Skeletal muscle tissue (tissue), 4 donors: ENCODE results near the gene RBKS. TPM values are rescaled to one million over a fixed set of nuclear protein-coding genes. Genes with fewer than 3 reads are reported as not detected.

ENCODE experiments used
- H3K27ac ChIP-seq: one replicate; pipeline ENCODE4 v1.7.0; 2013; ENCODE audit warnings: mild to moderate bottlenecking, low read depth, low read length, inconsistent platforms
- H3K27me3 ChIP-seq, 3 donors: one replicate each; pipeline ENCODE4 v1.7.0; 2013; ENCODE audit warnings: low read length in 3 of 3; ENCODE audit not compliant: control insufficient read depth in 3 of 3, insufficient read depth in 3 of 3
- H3K36me3 ChIP-seq, 3 donors: one replicate each; pipeline ENCODE4 v1.7.0; 2013; ENCODE audit warnings: low read length in 3 of 3; ENCODE audit not compliant: control insufficient read depth in 3 of 3, insufficient read depth in 3 of 3
- H3K4me1 ChIP-seq, 3 donors: one replicate each; pipeline ENCODE4 v1.7.0; 2013; ENCODE audit warnings: low read length in 3 of 3, mild to moderate bottlenecking in 3 of 3; ENCODE audit not compliant: control insufficient read depth in 3 of 3, insufficient read depth in 3 of 3
- H3K4me3 ChIP-seq, 3 donors: one replicate each; pipeline ENCODE4 v1.7.0; 2013; ENCODE audit warnings: low read length in 3 of 3
- H3K9ac ChIP-seq, 3 donors: one replicate each; pipeline ENCODE4 v1.7.0; 2013; ENCODE audit warnings: low read length in 3 of 3, mild to moderate bottlenecking in 3 of 3, moderate library complexity in 2 of 3, low read depth in 1 of 3
- H3K9me3 ChIP-seq, 3 donors: one replicate each; pipeline ENCODE4 v1.7.0; 2013; ENCODE audit warnings: low read length in 3 of 3; ENCODE audit not compliant: control insufficient read depth in 3 of 3
- total RNA-seq: library from RNA; depleted of rRNA; stranded (reverse); fragments of >200 nt; gene quantifications from one replicate; pipeline ENCODE4 v1.2.3, GENCODE V29; 2014
- donor health status: Osteomylitis.

Gene RBKS
- total RNA-seq, 1 donor from 2014 or later = 2.1 TPM

DNA sequence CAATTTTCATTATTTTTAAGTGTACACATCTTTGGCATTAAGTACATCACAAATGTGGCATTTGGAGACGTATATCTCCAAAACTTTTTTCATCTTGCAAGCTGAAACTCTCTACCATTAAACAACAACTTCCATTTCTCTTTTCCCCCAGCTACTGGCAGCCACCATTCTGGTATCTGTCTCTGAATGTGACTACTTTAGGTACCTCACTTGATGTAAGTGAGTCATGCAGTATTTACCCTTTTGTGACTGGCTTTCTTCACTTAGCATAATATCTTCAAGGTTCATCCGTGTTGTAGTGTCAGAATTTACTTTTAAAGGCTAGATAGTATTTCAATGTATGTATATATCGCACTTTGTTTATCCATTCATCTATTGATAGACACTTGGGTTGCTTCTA lies 17.4 kb upstream of the RBKS start:
- no peak overlapping the region for H3K27ac ChIP-seq
- H3K9me3 ChIP-seq = no peaks in the 10 kb centered on the region
- no peak overlapping the region for H3K9ac ChIP-seq
- H3K4me1 ChIP-seq = peaks cover 2 to 12% (median 8%) of the 10 kb centered on the region in 3 donors
- no peaks in the 10 kb centered on the region for H3K27me3 ChIP-seq
- H3K4me3 ChIP-seq = no peak overlapping the region
- H3K36me3 ChIP-seq = no peaks in the 10 kb centered on the region

DNA sequence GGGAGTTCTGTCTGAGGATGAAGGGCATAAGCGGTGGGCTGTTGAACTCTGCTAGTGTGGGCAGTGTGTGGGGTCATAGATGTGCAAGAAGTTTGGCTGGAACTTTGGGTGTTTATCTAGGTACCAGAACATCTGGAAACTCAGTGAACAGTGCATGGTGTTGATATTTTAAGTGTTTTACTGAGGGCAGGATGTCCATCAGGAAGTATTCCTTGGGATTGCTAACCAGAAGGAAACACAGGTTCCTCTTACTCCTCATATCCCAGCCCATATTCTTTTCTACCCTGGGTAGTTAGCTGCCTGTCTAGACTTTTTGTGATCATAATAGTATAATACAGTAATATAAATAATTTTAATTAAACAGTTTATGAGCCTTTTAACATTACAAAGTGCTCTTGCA lies 15.9 kb upstream of the RBKS start:
- H3K9ac ChIP-seq = no peak overlapping the region
- no peak overlapping the region for H3K4me3 ChIP-seq
- H3K9me3 ChIP-seq = no peaks in the 10 kb centered on the region
- no peaks in the 10 kb centered on the region for H3K27me3 ChIP-seq
- no peaks in the 10 kb centered on the region for H3K36me3 ChIP-seq
- H3K27ac ChIP-seq = no peak overlapping the region
- H3K4me1 ChIP-seq = peaks cover 2 to 7% (median 7%) of the 10 kb centered on the region in 3 donors

GRCh38 chr2:27904405-27904665 lies 14.1 kb upstream of the RBKS start:
- Histone ChIP-seq H3K27ac (no peak overlapping the region), H3K27me3 (no peaks in the 10 kb centered on the region), H3K4me1 (peaks cover 2 to 5% (median 3%) of the 10 kb centered on the region in 3 donors), H3K36me3 (peaks cover 0 to 2% (median 0%) of the 10 kb centered on the region in 3 donors), H3K9ac (no peak overlapping the region), H3K4me3 (no peak overlapping the region), H3K9me3 (no peaks in the 10 kb centered on the region)

- Histone ChIP-seq H3K27me3 (no peaks in the 10 kb centered on the region), H3K36me3 (peaks cover 0 to 2% (median 0%) of the 10 kb centered on the region in 3 donors), H3K4me1 (peaks cover 2 to 5% (median 3%) of the 10 kb centered on the region in 3 donors), H3K9me3 (no peaks in the 10 kb centered on the region), H3K27ac (no peak overlapping the region), H3K9ac (no peak overlapping the region), H3K4me3 (no peak overlapping the region)
Measured at GRCh38 chr2:27903649-27904404, 13.6 kb upstream of the RBKS start.

DNA sequence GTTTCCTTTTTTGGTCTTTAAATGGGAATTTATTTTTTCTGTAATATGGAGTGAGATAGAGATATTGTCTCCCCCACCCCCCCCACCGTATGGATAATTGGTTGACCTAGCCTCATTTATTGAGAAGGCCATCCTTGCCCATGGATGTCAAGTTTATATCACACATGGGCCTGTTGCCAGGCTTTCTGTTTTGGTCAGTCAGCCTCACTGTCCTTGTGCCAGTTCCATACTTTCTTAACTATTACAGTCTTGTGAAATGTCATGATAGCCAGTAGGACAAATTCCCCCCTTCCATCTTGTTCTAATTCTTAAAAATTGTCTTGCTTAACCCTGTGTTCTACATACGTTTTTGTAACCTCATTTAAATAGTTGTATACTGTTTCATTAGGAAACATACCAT lies 12.8 kb upstream of the RBKS start:
- no peak overlapping the region for H3K4me3 ChIP-seq
- H3K36me3 ChIP-seq = peaks cover 0 to 2% (median 0%) of the 10 kb centered on the region in 3 donors
- no peak overlapping the region for H3K27ac ChIP-seq
- H3K9me3 ChIP-seq = no peaks in the 10 kb centered on the region
- H3K27me3 ChIP-seq = no peaks in the 10 kb centered on the region
- peaks cover 2 to 5% (median 3%) of the 10 kb centered on the region in 3 donors for H3K4me1 ChIP-seq
- H3K9ac ChIP-seq = no peak overlapping the region

DNA sequence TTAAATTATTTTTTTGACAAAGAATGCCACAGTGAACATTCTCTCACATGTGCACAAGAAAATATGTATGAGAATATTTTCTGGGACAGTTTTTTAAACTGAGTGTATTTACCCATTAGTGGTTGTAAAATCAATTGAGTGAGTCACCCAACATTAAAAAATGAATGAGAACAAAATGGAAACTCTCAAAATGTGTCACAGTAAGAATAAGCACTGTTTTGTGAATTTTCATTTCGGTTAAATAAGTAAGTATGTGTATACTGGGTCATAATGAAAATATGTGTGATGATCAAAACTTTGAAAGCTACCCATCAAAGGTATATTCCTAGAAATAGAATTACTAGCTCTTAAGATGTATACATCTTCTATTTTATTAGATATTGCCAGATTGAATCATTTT lies 11.9 kb upstream of the RBKS start:
- H3K36me3 ChIP-seq = peaks cover 0 to 2% (median under 1%) of the 10 kb centered on the region in 3 donors
- H3K27ac ChIP-seq = no peak overlapping the region
- no peak overlapping the region for H3K4me3 ChIP-seq
- H3K27me3 ChIP-seq = no peaks in the 10 kb centered on the region
- peaks cover 2 to 5% (median 3%) of the 10 kb centered on the region in 3 donors for H3K4me1 ChIP-seq
- no peaks in the 10 kb centered on the region for H3K9me3 ChIP-seq
- no peak overlapping the region for H3K9ac ChIP-seq

GRCh38 chr2:27901234-27901633 lies 11.0 kb upstream of the RBKS start:
- no peaks in the 10 kb centered on the region for H3K9me3 ChIP-seq
- H3K4me3 ChIP-seq = no peak overlapping the region
- peaks cover 0 to 3% (median 2%) of the 10 kb centered on the region in 3 donors for H3K4me1 ChIP-seq
- peaks cover 5 to 9% (median 9%) of the 10 kb centered on the region in 3 donors for H3K36me3 ChIP-seq
- no peaks in the 10 kb centered on the region for H3K27me3 ChIP-seq
- no peak overlapping the region for H3K9ac ChIP-seq
- peak overlapping the region; percentile 27 for H3K27ac ChIP-seq

- Histone ChIP-seq H3K36me3 (peaks cover 8 to 22% (median 12%) of the 10 kb centered on the region in 3 donors), H3K27me3 (no peaks in the 10 kb centered on the region), H3K9me3 (no peaks in the 10 kb centered on the region), H3K4me1 (peaks cover 0 to 3% (median 2%) of the 10 kb centered on the region in 3 donors), H3K9ac (no peak overlapping the region), H3K4me3 (no peak overlapping the region), H3K27ac (no peak overlapping the region)
Measured at GRCh38 chr2:27897717-27898116, 7.5 kb upstream of the RBKS start.

DNA sequence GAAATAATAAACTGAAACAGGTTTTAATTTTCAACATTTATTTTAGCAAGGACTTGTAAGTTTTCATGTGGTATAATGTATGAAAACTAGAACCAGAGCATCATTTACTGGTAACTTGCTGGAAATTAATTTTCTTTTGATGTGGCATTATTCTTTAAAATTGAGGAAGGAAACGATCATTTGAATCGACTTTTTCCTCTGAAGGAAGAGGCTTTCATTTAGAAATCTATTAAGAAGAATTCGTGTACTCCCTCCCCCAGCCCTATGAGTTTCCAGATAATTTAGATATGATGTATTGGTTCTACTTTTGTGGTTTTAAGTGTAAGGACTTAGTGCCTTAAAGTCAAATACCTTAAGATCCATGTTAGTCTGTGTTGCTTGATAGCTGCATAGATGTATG lies 2.8 kb upstream of the RBKS start:
- no peaks in the 10 kb centered on the region for H3K9me3 ChIP-seq
- H3K4me3 ChIP-seq = no peak overlapping the region
- no peak overlapping the region for H3K27ac ChIP-seq
- H3K27me3 ChIP-seq = no peaks in the 10 kb centered on the region
- peaks cover 8 to 20% (median 12%) of the 10 kb centered on the region in 3 donors for H3K36me3 ChIP-seq
- peaks cover 6 to 25% (median 9%) of the 10 kb centered on the region in 3 donors for H3K4me1 ChIP-seq
- no peak overlapping the region for H3K9ac ChIP-seq

DNA sequence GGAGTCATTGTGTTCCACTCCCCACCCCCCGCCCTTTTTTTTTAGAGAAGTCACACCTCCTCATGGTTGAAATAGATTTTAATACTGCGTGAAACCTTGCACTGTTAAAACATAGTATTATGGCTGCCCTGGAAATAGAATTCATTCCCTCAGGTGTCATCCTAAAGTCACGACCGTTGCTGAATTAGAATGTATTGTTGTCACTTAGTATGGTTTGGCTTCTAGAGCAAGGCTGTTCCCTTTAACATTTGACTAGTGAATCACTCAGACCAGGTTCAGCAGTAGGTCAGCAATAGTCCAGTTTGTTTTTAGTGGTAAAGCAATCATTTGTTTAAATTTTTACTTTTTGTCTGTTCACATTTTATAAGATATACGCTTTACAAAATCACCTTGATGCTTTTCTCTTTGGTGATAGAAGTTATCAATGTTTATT lies 1.5 kb upstream of the RBKS start:
- Histone ChIP-seq H3K9me3 (no peaks in the 10 kb centered on the region), H3K4me3 (peak overlapping the region; percentile 97 to 98 (median 98)), H3K27ac (peak overlapping the region; percentile 96), H3K9ac (peak overlapping the region in 1 of 3 donors; percentile 97), H3K36me3 (peaks cover 5 to 17% (median 7%) of the 10 kb centered on the region in 3 donors), H3K4me1 (peaks cover 6 to 25% (median 9%) of the 10 kb centered on the region in 3 donors), H3K27me3 (no peaks in the 10 kb centered on the region)
